SK-N-MC (cell line): Measurements from ENCODE around the gene RPIA.
"Not testable (repeated sequence)": the region's sequence is repeated elsewhere in the genome, so short reads cannot be mapped to it uniquely, and the experiment has no call there.

Experiments
- EZH2 ChIP-seq: fragments of 200-600 bp; sonication (generic); IDR thresholded peaks from one replicate; pipeline ENCODE4 v1.6.1; 2017; ENCODE audit warnings: antibody characterized with exemption
- FOXP2 ChIP-seq: optimal IDR thresholded peaks from 2 replicates; pipeline ENCODE3; 2011; ENCODE audit warnings: mild to moderate bottlenecking, moderate library complexity; ENCODE audit not compliant: insufficient read depth; ENCODE audit errors: extremely low read length, control extremely low read depth
- POLR2AphosphoS5 ChIP-seq: IDR thresholded peaks from 2 replicates; pipeline ENCODE4 v1.6.1; 2012; ENCODE audit warnings: mild to moderate bottlenecking, low read depth, low read length, borderline replicate concordance

- TF ChIP-seq POLR2AphosphoS5, EZH2, FOXP2: not testable (repeated sequence)
Measured at GRCh38 chr2:88797164-88797563, 105.7 kb downstream of the RPIA start.
